Chondrocyte (in vitro differentiated cells): ENCODE results near the gene FOXO3B. TPM values are rescaled to one million over a fixed set of nuclear protein-coding genes. Genes with fewer than 3 reads are reported as not detected.
"Not testable (repeated sequence)": the region's sequence is repeated elsewhere in the genome, so short reads cannot be mapped to it uniquely, and the experiment has no call there.

ENCODE experiments used
- DNase-seq: peaks from one replicate; pipeline ENCODE4 v3.0.0; 2021; ENCODE audit warnings: mixed read lengths, low spot score
- H3K27ac Mint-ChIP-seq: one replicate; pipeline ENCODE4 v1.8.0; 2021; ENCODE audit warnings: mild to moderate bottlenecking, moderate library complexity, mixed read lengths; ENCODE audit not compliant: unreplicated experiment
- H3K27me3 Mint-ChIP-seq: 2 replicates; pipeline ENCODE4 v1.8.0; 2021; ENCODE audit warnings: low read depth, mixed read lengths
- H3K36me3 Mint-ChIP-seq: 2 replicates; pipeline ENCODE4 v1.8.0; 2021; ENCODE audit warnings: low read depth, mixed read lengths
- H3K4me1 Mint-ChIP-seq: 2 replicates; pipeline ENCODE4 v1.8.0; 2021; ENCODE audit warnings: low read depth, mild to moderate bottlenecking, mixed read lengths
- H3K4me3 Mint-ChIP-seq: one replicate; pipeline ENCODE4 v1.8.0; 2021; ENCODE audit warnings: mild to moderate bottlenecking, moderate library complexity, mixed read lengths; ENCODE audit not compliant: unreplicated experiment
- H3K9me3 Mint-ChIP-seq: 2 replicates; pipeline ENCODE4 v1.8.0; 2021; ENCODE audit warnings: low read depth, mixed read lengths
- total RNA-seq: library from RNA; stranded (reverse); gene quantifications from 3 replicates; pipeline ENCODE4 v1.2.1, GENCODE V29; 2021

Gene FOXO3B
- total RNA-seq, 1 donor from 2014 or later, result 7.5 TPM

GRCh38 chr17:18644291-18644690 is 37.8 kb downstream of the FOXO3B start, which contains the start of gene TBC1D28:
TSS of gene TBC1D28 (minus strand) at chr17:18644391. CDS start at chr17:18641352, 3,039 bp downstream.
- H3K27ac Mint-ChIP-seq, H3K9me3 Mint-ChIP-seq, H3K4me1 Mint-ChIP-seq, H3K27me3 Mint-ChIP-seq, DNase-seq, H3K4me3 Mint-ChIP-seq, H3K36me3 Mint-ChIP-seq: not testable (repeated sequence)

- H3K4me1 Mint-ChIP-seq, H3K36me3 Mint-ChIP-seq, H3K27me3 Mint-ChIP-seq, H3K4me3 Mint-ChIP-seq, DNase-seq, H3K27ac Mint-ChIP-seq, H3K9me3 Mint-ChIP-seq: not testable (repeated sequence)
Observed at GRCh38 chr17:18643124-18643523, 39.0 kb downstream of the FOXO3B start.

GRCh38 chr17:18638357-18638756 is 43.8 kb downstream of the FOXO3B start:
- not testable (repeated sequence) for H3K36me3 Mint-ChIP-seq, H3K4me3 Mint-ChIP-seq, H3K27me3 Mint-ChIP-seq, DNase-seq, H3K27ac Mint-ChIP-seq, H3K4me1 Mint-ChIP-seq, H3K9me3 Mint-ChIP-seq

- DNase-seq, H3K27ac Mint-ChIP-seq, H3K9me3 Mint-ChIP-seq, H3K4me3 Mint-ChIP-seq, H3K27me3 Mint-ChIP-seq, H3K4me1 Mint-ChIP-seq, H3K36me3 Mint-ChIP-seq: not testable (repeated sequence)
Observed at GRCh38 chr17:18636237-18636636, 45.9 kb downstream of the FOXO3B start.

- DNase-seq, H3K27me3 Mint-ChIP-seq, H3K27ac Mint-ChIP-seq, H3K4me1 Mint-ChIP-seq, H3K36me3 Mint-ChIP-seq, H3K4me3 Mint-ChIP-seq, H3K9me3 Mint-ChIP-seq: not testable (repeated sequence)
Observed at GRCh38 chr17:18635773-18636172, 46.3 kb downstream of the FOXO3B start.

GRCh38 chr17:18634550-18635263 is 47.4 kb downstream of the FOXO3B start:
- H3K9me3 Mint-ChIP-seq, H3K27ac Mint-ChIP-seq, H3K27me3 Mint-ChIP-seq, DNase-seq, H3K4me3 Mint-ChIP-seq, H3K36me3 Mint-ChIP-seq, H3K4me1 Mint-ChIP-seq: not testable (repeated sequence)

Other genes starting within 250 kb of the FOXO3B start
- not detected in 3 replicates for gene LGALS9C, start 205.5 kb downstream of the FOXO3B start, total RNA-seq
- not detected in 3 replicates for gene TBC1D28, start 37.9 kb downstream of the FOXO3B start, total RNA-seq
- not detected in 3 replicates for gene FBXW10, start 61.7 kb upstream of the FOXO3B start, total RNA-seq
- gene TVP23B, start 98.9 kb upstream of the FOXO3B start, total RNA-seq, result 45.9 to 50.1 TPM (median 49.0 TPM) in 3 replicates
- gene PRPSAP2, start 175.8 kb upstream of the FOXO3B start, total RNA-seq, result 25.3 to 28.2 TPM (median 27.2 TPM) in 3 replicates